HepG2 (cell line): ENCODE measurements around the gene TAF12. TPM values are rescaled to one million over a fixed set of nuclear protein-coding genes. Genes with fewer than 3 reads are reported as not detected.
A peak's percentile ranks its signal among the peaks of the same experiment; 100 is the strongest.

Source experiments
- CAMTA2 ChIP-seq: sonication (generic); formaldehyde crosslinking; IDR thresholded peaks from 2 replicates; pipeline ENCODE4 v1.4.0; 2020; ENCODE audit warnings: mild to moderate bottlenecking, missing genetic modification reagents, borderline replicate concordance
- FOSL2 ChIP-seq: sonication (generic); formaldehyde crosslinking; IDR thresholded peaks from 2 replicates; pipeline ENCODE4 v1.4.0; 2020; ENCODE audit warnings: missing genetic modification reagents
- KDM6A ChIP-seq: IDR thresholded peaks from 2 replicates; pipeline ENCODE4 v1.6.1; 2016; ENCODE audit warnings: low read depth
- MLLT10 ChIP-seq: sonication (generic); formaldehyde crosslinking; IDR thresholded peaks from 2 replicates; pipeline ENCODE4 v1.4.0; 2020; ENCODE audit warnings: missing genetic modification reagents
- NFIB ChIP-seq: sonication (generic); formaldehyde crosslinking; IDR thresholded peaks from 2 replicates; pipeline ENCODE4 v1.9.0; 2021; ENCODE audit warnings: missing genetic modification reagents, mild to moderate bottlenecking, borderline replicate concordance
- NFIC ChIP-seq: IDR thresholded peaks from 2 replicates; pipeline ENCODE4 v1.6.1; 2012; ENCODE audit warnings: mild to moderate bottlenecking, low read length, inconsistent platforms
- NR2C2 ChIP-seq: sonication (generic); formaldehyde crosslinking; IDR thresholded peaks from 2 replicates; pipeline ENCODE4 v1.4.0; 2020; ENCODE audit warnings: missing genetic modification reagents, mild to moderate bottlenecking, moderate library complexity, borderline replicate concordance
- SRF ChIP-seq: IDR thresholded peaks from 2 replicates; pipeline ENCODE4 v1.6.1; 2011; ENCODE audit warnings: mild to moderate bottlenecking, low read depth, low read length, moderate library complexity
- SSRP1 ChIP-seq: IDR thresholded peaks from 2 replicates; pipeline ENCODE4 v1.6.1; 2016; ENCODE audit warnings: control low read depth
- SUZ12 ChIP-seq: fragments of 150-350 bp; IDR thresholded peaks from 2 replicates; pipeline ENCODE4 v1.6.1; 2014; ENCODE audit warnings: low read depth, low read length
- TGIF2 ChIP-seq: IDR thresholded peaks from 2 replicates; pipeline ENCODE4 v1.6.1; 2016; ENCODE audit warnings: control low read depth, missing compliant biosample characterization
- TMF1 ChIP-seq: sonication (generic); formaldehyde crosslinking; IDR thresholded peaks from 2 replicates; pipeline ENCODE4 v1.8.1; 2022; ENCODE audit warnings: low read depth, missing genetic modification reagents
- ZBTB42 ChIP-seq: sonication (generic); formaldehyde crosslinking; IDR thresholded peaks from 2 replicates; pipeline ENCODE4 v1.5.0; 2020; ENCODE audit warnings: mild to moderate bottlenecking, missing genetic modification reagents
- ZFP37 ChIP-seq: sonication (generic); formaldehyde crosslinking; IDR thresholded peaks from 2 replicates; pipeline ENCODE4 v1.4.0; 2020; ENCODE audit warnings: missing genetic modification reagents, borderline replicate concordance
- ZFX ChIP-seq: sonication (generic); formaldehyde crosslinking; IDR thresholded peaks from 2 replicates; pipeline ENCODE4 v1.4.0; 2020; ENCODE audit warnings: mild to moderate bottlenecking, low read depth, missing genetic modification reagents, moderate library complexity
- ZNF10 ChIP-seq: sonication (generic); formaldehyde crosslinking; IDR thresholded peaks from 2 replicates; pipeline ENCODE4 v1.4.0; 2020; ENCODE audit warnings: mild to moderate bottlenecking, low read depth, missing genetic modification reagents, borderline replicate concordance
- ZNF335 ChIP-seq: sonication (generic); formaldehyde crosslinking; IDR thresholded peaks from 2 replicates; pipeline ENCODE4 v1.4.0; 2020; ENCODE audit warnings: missing genetic modification reagents
- ZNF567 ChIP-seq: sonication (generic); formaldehyde crosslinking; IDR thresholded peaks from 2 replicates; pipeline ENCODE4 v1.8.1; 2023; ENCODE audit warnings: mild to moderate bottlenecking, missing genetic modification reagents, borderline replicate concordance
- polyA plus RNA-seq, 8 experiments: library from polyadenylated mRNA; depleted of rRNA in 3 of 8; stranded (reverse) in 7 of 8; unstranded in 1 of 8; fragments of >200 nt; fragmentation: Illumina TruSeq in 4 of 8; extraction: Trizol in 4 of 8; gene quantifications; 2 replicates each; pipeline versions ENCODE4 v1.2.1 to v1.2.3, GENCODE V29; 2011 to 2016; ENCODE audit warnings: low read depth in 4 of 8, missing spikeins in 1 of 8, mixed read lengths in 1 of 8; ENCODE audit not compliant: insufficient read depth in 1 of 8
- total RNA-seq, 5 experiments: library from RNA; depleted of rRNA; stranded (reverse); fragments of >200 nt; fragmentation: Illumina TruSeq; extraction: Trizol; gene quantifications; 2 replicates each; pipeline ENCODE4 v1.2.3, GENCODE V29; 2016; ENCODE audit warnings: low read depth in 1 of 5
- TF ChIP-seq, protein P1 (sequence below): sonication (generic); formaldehyde crosslinking; IDR thresholded peaks from 2 replicates; pipeline ENCODE4 v1.9.0; 2021; ENCODE audit warnings: missing genetic modification reagents, borderline replicate concordance
- TF ChIP-seq, protein P2 (sequence below): sonication (generic); formaldehyde crosslinking; IDR thresholded peaks from 2 replicates; pipeline ENCODE4 v1.8.0; 2022; ENCODE audit warnings: missing genetic modification reagents, mild to moderate bottlenecking, borderline replicate concordance
- TF ChIP-seq, protein P3 (sequence below): IDR thresholded peaks from 2 replicates; pipeline ENCODE4 v1.6.1; 2016
- TF ChIP-seq, protein P4 (sequence below): IDR thresholded peaks from 2 replicates; pipeline ENCODE4 v1.6.1; 2016; ENCODE audit warnings: low read depth
- TF ChIP-seq, protein P5 (sequence below): sonication (generic); formaldehyde crosslinking; IDR thresholded peaks from 2 replicates; pipeline ENCODE4 v1.9.0; 2021; ENCODE audit warnings: missing genetic modification reagents, mild to moderate bottlenecking, borderline replicate concordance

TAF12 gene
- total and polyA plus RNA-seq, 2 of the 13 experiments (the other 11 are each of a cell fraction or from before 2014, with no cell fraction given), result 16.3 to 17.1 TPM

DNA sequence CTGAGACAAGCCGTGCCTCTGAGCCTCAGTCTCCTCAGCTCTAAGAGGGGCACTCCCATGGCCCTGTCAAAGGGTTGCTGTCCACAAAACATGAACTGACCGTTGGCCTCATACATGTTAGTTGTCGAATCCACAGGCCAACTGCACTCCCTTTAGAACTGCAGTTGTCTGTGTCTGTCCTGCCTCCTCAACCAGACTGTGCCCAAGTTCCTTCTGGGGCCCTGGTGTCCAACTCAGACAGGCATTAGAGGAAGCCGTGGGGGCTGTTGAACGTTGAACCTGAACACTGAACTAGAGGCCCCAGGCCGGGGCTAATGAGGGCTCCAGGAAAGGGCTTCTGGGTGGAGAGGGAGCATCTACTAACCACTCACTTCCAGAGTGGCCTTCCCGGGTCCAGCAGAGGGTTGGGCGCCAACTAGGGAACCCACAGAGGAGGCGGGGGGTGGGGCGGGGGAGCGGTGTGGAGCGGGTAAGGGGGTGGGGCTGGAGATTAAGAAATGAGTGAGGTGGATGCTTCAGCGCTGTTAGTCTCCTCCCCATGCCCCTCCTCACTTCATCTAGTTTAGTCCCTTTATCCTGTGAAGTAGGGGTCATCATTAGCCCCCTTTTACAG, 51.1 kb downstream of the TAF12 start, which contains the start of gene RAB42 (continued):
- TF ChIP-seq, protein P1, sequence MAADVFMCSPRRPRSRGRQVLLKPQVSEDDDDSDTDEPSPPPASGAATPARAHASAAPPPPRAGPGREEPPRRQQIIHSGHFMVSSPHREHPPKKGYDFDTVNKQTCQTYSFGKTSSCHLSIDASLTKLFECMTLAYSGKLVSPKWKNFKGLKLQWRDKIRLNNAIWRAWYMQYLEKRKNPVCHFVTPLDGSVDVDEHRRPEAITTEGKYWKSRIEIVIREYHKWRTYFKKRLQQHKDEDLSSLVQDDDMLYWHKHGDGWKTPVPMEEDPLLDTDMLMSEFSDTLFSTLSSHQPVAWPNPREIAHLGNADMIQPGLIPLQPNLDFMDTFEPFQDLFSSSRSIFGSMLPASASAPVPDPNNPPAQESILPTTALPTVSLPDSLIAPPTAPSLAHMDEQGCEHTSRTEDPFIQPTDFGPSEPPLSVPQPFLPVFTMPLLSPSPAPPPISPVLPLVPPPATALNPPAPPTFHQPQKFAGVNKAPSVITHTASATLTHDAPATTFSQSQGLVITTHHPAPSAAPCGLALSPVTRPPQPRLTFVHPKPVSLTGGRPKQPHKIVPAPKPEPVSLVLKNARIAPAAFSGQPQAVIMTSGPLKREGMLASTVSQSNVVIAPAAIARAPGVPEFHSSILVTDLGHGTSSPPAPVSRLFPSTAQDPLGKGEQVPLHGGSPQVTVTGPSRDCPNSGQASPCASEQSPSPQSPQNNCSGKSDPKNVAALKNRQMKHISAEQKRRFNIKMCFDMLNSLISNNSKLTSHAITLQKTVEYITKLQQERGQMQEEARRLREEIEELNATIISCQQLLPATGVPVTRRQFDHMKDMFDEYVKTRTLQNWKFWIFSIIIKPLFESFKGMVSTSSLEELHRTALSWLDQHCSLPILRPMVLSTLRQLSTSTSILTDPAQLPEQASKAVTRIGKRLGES (CRISPR knock-in tag), result no peak
- peak; percentile 37; the same call in 1 of the 2 replicates for TF ChIP-seq TGIF2 (CRISPR knock-in tag)
- no peak for TF ChIP-seq ZBTB42 (CRISPR knock-in tag)
- TF ChIP-seq, protein P2, sequence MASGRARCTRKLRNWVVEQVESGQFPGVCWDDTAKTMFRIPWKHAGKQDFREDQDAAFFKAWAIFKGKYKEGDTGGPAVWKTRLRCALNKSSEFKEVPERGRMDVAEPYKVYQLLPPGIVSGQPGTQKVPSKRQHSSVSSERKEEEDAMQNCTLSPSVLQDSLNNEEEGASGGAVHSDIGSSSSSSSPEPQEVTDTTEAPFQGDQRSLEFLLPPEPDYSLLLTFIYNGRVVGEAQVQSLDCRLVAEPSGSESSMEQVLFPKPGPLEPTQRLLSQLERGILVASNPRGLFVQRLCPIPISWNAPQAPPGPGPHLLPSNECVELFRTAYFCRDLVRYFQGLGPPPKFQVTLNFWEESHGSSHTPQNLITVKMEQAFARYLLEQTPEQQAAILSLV (CRISPR knock-in tag), result no peak
- TF ChIP-seq SSRP1 (CRISPR knock-in tag), result peak; percentile 55; the same call in 1 of the 2 replicates
- peak; percentile 68 for TF ChIP-seq ZFX (CRISPR knock-in tag)
- 0 out of 2 replicates have a peak, but pooled peaks have one; percentile 14 for TF ChIP-seq FOSL2
- TF ChIP-seq, protein P3, sequence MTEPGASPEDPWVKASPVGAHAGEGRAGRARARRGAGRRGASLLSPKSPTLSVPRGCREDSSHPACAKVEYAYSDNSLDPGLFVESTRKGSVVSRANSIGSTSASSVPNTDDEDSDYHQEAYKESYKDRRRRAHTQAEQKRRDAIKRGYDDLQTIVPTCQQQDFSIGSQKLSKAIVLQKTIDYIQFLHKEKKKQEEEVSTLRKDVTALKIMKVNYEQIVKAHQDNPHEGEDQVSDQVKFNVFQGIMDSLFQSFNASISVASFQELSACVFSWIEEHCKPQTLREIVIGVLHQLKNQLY (CRISPR knock-in tag), result no peak
- TF ChIP-seq SUZ12, result no peak
- 0 out of 2 replicates have a peak, but pooled peaks have one; percentile 14 for TF ChIP-seq SRF
- TF ChIP-seq CAMTA2 (CRISPR knock-in tag), result peak; percentile 55; the same call in 1 of the 2 replicates
- 0 out of 2 replicates have a peak, but pooled peaks have one; percentile 49 for TF ChIP-seq ZFP37 (CRISPR knock-in tag)
- TF ChIP-seq, protein P4, sequence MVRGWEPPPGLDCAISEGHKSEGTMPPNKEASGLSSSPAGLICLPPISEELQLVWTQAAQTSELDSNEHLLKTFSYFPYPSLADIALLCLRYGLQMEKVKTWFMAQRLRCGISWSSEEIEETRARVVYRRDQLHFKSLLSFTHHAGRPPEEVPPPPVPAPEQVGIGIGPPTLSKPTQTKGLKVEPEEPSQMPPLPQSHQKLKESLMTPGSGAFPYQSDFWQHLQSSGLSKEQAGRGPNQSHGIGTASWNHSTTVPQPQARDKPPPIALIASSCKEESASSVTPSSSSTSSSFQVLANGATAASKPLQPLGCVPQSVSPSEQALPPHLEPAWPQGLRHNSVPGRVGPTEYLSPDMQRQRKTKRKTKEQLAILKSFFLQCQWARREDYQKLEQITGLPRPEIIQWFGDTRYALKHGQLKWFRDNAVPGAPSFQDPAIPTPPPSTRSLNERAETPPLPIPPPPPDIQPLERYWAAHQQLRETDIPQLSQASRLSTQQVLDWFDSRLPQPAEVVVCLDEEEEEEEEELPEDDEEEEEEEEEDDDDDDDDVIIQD (CRISPR knock-in tag), result 0 out of 2 replicates have a peak, but pooled peaks have one; percentile 24
- no peak for TF ChIP-seq NR2C2
- TF ChIP-seq ZNF335 (CRISPR knock-in tag), result peak; percentile 77; the same call in 1 of the 2 replicates
- peak; percentile 71 for TF ChIP-seq KDM6A (CRISPR knock-in tag)
- TF ChIP-seq NFIB (CRISPR knock-in tag), result no peak
- no peak for TF ChIP-seq ZNF10
- no peak for TF ChIP-seq TMF1
- no peak for TF ChIP-seq ZNF567 (CRISPR knock-in tag)
- TF ChIP-seq NFIC, result no peak
- TF ChIP-seq, protein P5, sequence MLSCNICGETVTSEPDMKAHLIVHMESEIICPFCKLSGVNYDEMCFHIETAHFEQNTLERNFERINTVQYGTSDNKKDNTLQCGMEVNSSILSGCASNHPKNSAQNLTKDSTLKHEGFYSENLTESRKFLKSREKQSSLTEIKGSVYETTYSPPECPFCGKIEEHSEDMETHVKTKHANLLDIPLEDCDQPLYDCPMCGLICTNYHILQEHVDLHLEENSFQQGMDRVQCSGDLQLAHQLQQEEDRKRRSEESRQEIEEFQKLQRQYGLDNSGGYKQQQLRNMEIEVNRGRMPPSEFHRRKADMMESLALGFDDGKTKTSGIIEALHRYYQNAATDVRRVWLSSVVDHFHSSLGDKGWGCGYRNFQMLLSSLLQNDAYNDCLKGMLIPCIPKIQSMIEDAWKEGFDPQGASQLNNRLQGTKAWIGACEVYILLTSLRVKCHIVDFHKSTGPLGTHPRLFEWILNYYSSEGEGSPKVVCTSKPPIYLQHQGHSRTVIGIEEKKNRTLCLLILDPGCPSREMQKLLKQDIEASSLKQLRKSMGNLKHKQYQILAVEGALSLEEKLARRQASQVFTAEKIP (CRISPR knock-in tag), result no peak
- no peak for TF ChIP-seq MLLT10 (CRISPR knock-in tag)
